Brain microvascular endothelial cell (primary cell): Measurements from ENCODE around the gene ATP9B.

ENCODE experiments used
- DNase-seq: peaks from one replicate; pipeline ENCODE4 v3.0.0-alpha.2; 2020
- H3K27ac ChIP-seq: fragments of 250-450 bp; sonication (Bioruptor Pico); 2 replicates; pipeline ENCODE4 v1.5.1; 2020; ENCODE audit warnings: mild to moderate bottlenecking, moderate library complexity
- H3K27me3 ChIP-seq: fragments of 250-450 bp; sonication (Bioruptor Pico); replicated peaks from 2 replicates; pipeline ENCODE4 v1.5.1; 2020; ENCODE audit warnings: mild to moderate bottlenecking
- H3K36me3 ChIP-seq: fragments of 250-450 bp; sonication (Bioruptor Pico); replicated peaks from 2 replicates; pipeline ENCODE4 v1.5.1; 2020; ENCODE audit warnings: mild to moderate bottlenecking
- H3K4me3 ChIP-seq: 2 replicates; pipeline ENCODE4 v1.5.1; 2011; ENCODE audit warnings: low read depth, mild to moderate bottlenecking, control low read depth, low read length, moderate library complexity
- CTCF ChIP-seq: IDR thresholded peaks from 2 replicates; pipeline ENCODE4 v1.5.1; 2011; ENCODE audit warnings: low read depth, mild to moderate bottlenecking, moderate library complexity, low read length, control low read depth, inconsistent platforms; ENCODE audit errors: missing control alignments
- in situ Hi-C: cut with HindIII; loops from 2 replicates; pipeline ENCODE4 v1.10.0; 2017; ENCODE audit warnings: low sequenced_read_pairs, low pct_ligation_motif_present

ATP9B gene

GRCh38 chr18:79204889-79205807 lies 136.0 kb downstream of the ATP9B start:
- Histone ChIP-seq H3K4me3 (no peak overlapping the region), H3K27me3 (no peaks in the 10 kb centered on the region), H3K36me3 (no peaks in the 10 kb centered on the region), H3K27ac (no peak overlapping the region)
- TF ChIP-seq CTCF: no peak
- DNase-seq: no peak
- in situ Hi-C loops: no loop called here

- H3K27me3 ChIP-seq: no peaks in the 10 kb centered on the region
- no peaks in the 10 kb centered on the region for H3K36me3 ChIP-seq
- H3K4me3 ChIP-seq: no peak overlapping the region
- TF ChIP-seq CTCF: no peak
- no peak for DNase-seq
- in situ Hi-C loops: no loop called here
- no peak overlapping the region for H3K27ac ChIP-seq
Observed at GRCh38 chr18:79206444-79206843, 137.2 kb downstream of the ATP9B start.

GRCh38 chr18:79208906-79209305 lies 139.7 kb downstream of the ATP9B start:
- Histone ChIP-seq H3K36me3 (no peaks in the 10 kb centered on the region), H3K27me3 (no peaks in the 10 kb centered on the region), H3K4me3 (no peak overlapping the region), H3K27ac (no peak overlapping the region)
- in situ Hi-C loops: no loop called here
- DNase-seq: no peak
- no peak for TF ChIP-seq CTCF

- no peaks in the 10 kb centered on the region for H3K36me3 ChIP-seq
- no peak for TF ChIP-seq CTCF
- no peak for DNase-seq
- H3K27ac ChIP-seq: no peak overlapping the region
- in situ Hi-C loops: no loop called here
- no peak overlapping the region for H3K4me3 ChIP-seq
- H3K27me3 ChIP-seq: no peaks in the 10 kb centered on the region
Observed at GRCh38 chr18:79210002-79210910, 141.1 kb downstream of the ATP9B start.

- no peak for DNase-seq
- H3K27me3 ChIP-seq: no peaks in the 10 kb centered on the region
- no peak overlapping the region for H3K4me3 ChIP-seq
- H3K27ac ChIP-seq: no peak overlapping the region
- H3K36me3 ChIP-seq: no peaks in the 10 kb centered on the region
- no peak for TF ChIP-seq CTCF
- in situ Hi-C loops: no loop called here
Observed at GRCh38 chr18:79211844-79212243, 142.7 kb downstream of the ATP9B start.
